GM19025 (cell line): ENCODE data around the gene F2RL3.
"Not testable (repeated sequence)": the region's sequence is repeated elsewhere in the genome, so short reads cannot be mapped to it uniquely, and the experiment has no call there.

Source experiments
- ATAC-seq: cut with Tn5 transposase; IDR thresholded peaks from one replicate; pipeline ENCODE4 v1.9.1; 2021; ENCODE audit warnings: mild to moderate bottlenecking, low read depth, moderate library complexity; ENCODE audit not compliant: unreplicated experiment

The F2RL3 gene

GRCh38 chr19:16919496-16919895 lies 30.7 kb downstream of the F2RL3 start:
- no peak for ATAC-seq

GRCh38 chr19:16920816-16921529 lies 32.2 kb downstream of the F2RL3 start:
- ATAC-seq = no peak

- ATAC-seq = no peak
Measured at GRCh38 chr19:16921766-16922591, 33.2 kb downstream of the F2RL3 start.

- ATAC-seq = no peak
Measured at GRCh38 chr19:16922592-16922934, 33.8 kb downstream of the F2RL3 start.

- no peak for ATAC-seq
Measured at GRCh38 chr19:16922949-16923348, 34.1 kb downstream of the F2RL3 start.

GRCh38 chr19:16927883-16928282 lies 39.1 kb downstream of the F2RL3 start:
- no peak for ATAC-seq

- no peak for ATAC-seq
Measured at GRCh38 chr19:16928351-16928750, 39.6 kb downstream of the F2RL3 start.

GRCh38 chr19:16928916-16929315 lies 40.1 kb downstream of the F2RL3 start:
- ATAC-seq = no peak

GRCh38 chr19:16930753-16931152 lies 42.0 kb downstream of the F2RL3 start:
- no peak for ATAC-seq

- no peak for ATAC-seq
Measured at GRCh38 chr19:16931306-16931705, 42.5 kb downstream of the F2RL3 start.

- no peak for ATAC-seq
Measured at GRCh38 chr19:16934489-16934888, 45.7 kb downstream of the F2RL3 start.

GRCh38 chr19:16936901-16937300 lies 48.1 kb downstream of the F2RL3 start:
- no peak for ATAC-seq

GRCh38 chr19:16937796-16938195 lies 49.0 kb downstream of the F2RL3 start:
- not testable (repeated sequence) for ATAC-seq

- no peak for ATAC-seq
Measured at GRCh38 chr19:16938211-16938610, 49.4 kb downstream of the F2RL3 start.

- ATAC-seq = not testable (repeated sequence)
Measured at GRCh38 chr19:16940063-16940462, 51.3 kb downstream of the F2RL3 start.

GRCh38 chr19:16940626-16941025 lies 51.8 kb downstream of the F2RL3 start:
- no peak for ATAC-seq
